HL-60 (cell line): ENCODE measurements around the gene EFNA4.

Experiments
- DNase-seq, 2 experiments: peaks; one replicate each; pipeline ENCODE4 v3.0.0-alpha.2; 2010 to 2020; ENCODE audit warnings: low read depth in 1 of 2, low spot score in 1 of 2
- H3K27ac ChIP-seq: fragments of 250-450 bp; sonication (Bioruptor Pico); replicated peaks from 2 replicates; pipeline ENCODE4 v1.5.1; 2020; ENCODE audit warnings: mild to moderate bottlenecking, moderate library complexity
- H3K27me3 ChIP-seq: fragments of 250-450 bp; sonication (Bioruptor Pico); 2 replicates; pipeline ENCODE4 v1.5.1; 2021; ENCODE audit warnings: mild to moderate bottlenecking, moderate library complexity; ENCODE audit not compliant: insufficient read depth, poor library complexity, severe bottlenecking
- H3K4me3 ChIP-seq: replicated peaks from 2 replicates; pipeline ENCODE4 v1.5.1; 2011; ENCODE audit warnings: mild to moderate bottlenecking, control low read depth, low read length; ENCODE audit not compliant: insufficient read depth
- CTCF ChIP-seq: IDR thresholded peaks from one replicate; pipeline ENCODE4 v1.5.1; 2011; ENCODE audit warnings: low read length, control low read depth, inconsistent platforms; ENCODE audit not compliant: insufficient read depth
- GABPA ChIP-seq: IDR thresholded peaks from 2 replicates; pipeline ENCODE4 v1.6.1; 2012; ENCODE audit warnings: low read depth
- POLR2AphosphoS5 ChIP-seq: IDR thresholded peaks from 2 replicates; pipeline ENCODE4 v1.6.1; 2012; ENCODE audit warnings: low read depth
- REST ChIP-seq: IDR thresholded peaks from 2 replicates; pipeline ENCODE4 v1.6.1; 2012; ENCODE audit warnings: low read depth; ENCODE audit not compliant: insufficient replicate concordance
- SPI1 ChIP-seq: IDR thresholded peaks from 2 replicates; pipeline ENCODE4 v1.6.1; 2012; ENCODE audit warnings: low read depth, mild to moderate bottlenecking, borderline replicate concordance

EFNA4 gene

GRCh38 chr1:155043793-155044192 is 19.7 kb upstream of the EFNA4 start:
- no peak for DNase-seq
- no peak overlapping the region for H3K27ac ChIP-seq
- H3K27me3 ChIP-seq: no peaks in the 10 kb centered on the region
- TF ChIP-seq CTCF (no peak), POLR2AphosphoS5 (no peak), REST (no peak), GABPA (no peak), SPI1 (no peak)
- H3K4me3 ChIP-seq: no peak overlapping the region

GRCh38 chr1:155044365-155044764 is 19.2 kb upstream of the EFNA4 start:
- no peak for TF ChIP-seq GABPA
- TF ChIP-seq CTCF: no peak
- TF ChIP-seq REST: no peak
- TF ChIP-seq SPI1: no peak
- TF ChIP-seq POLR2AphosphoS5: no peak
- no peak overlapping the region for H3K4me3 ChIP-seq

GRCh38 chr1:155044812-155045657 is 18.5 kb upstream of the EFNA4 start:
- no peak overlapping the region for H3K4me3 ChIP-seq
- no peak overlapping the region for H3K27ac ChIP-seq
- no peaks in the 10 kb centered on the region for H3K27me3 ChIP-seq
- TF ChIP-seq REST (no peak), CTCF (peak; percentile 74)
- DNase-seq: peak; percentile 64 to 76

More at GRCh38 chr1:155044365-155044764, 19.2 kb upstream of the EFNA4 start:
- no peak for DNase-seq
- no peaks in the 10 kb centered on the region for H3K27me3 ChIP-seq
- no peak overlapping the region for H3K27ac ChIP-seq
